ENCODE data around the gene DIDO1.
"Not testable (repeated sequence)": the region's sequence is repeated elsewhere in the genome, so short reads cannot be mapped to it uniquely, and the experiment has no call there.

DIDO1 gene

DNA sequence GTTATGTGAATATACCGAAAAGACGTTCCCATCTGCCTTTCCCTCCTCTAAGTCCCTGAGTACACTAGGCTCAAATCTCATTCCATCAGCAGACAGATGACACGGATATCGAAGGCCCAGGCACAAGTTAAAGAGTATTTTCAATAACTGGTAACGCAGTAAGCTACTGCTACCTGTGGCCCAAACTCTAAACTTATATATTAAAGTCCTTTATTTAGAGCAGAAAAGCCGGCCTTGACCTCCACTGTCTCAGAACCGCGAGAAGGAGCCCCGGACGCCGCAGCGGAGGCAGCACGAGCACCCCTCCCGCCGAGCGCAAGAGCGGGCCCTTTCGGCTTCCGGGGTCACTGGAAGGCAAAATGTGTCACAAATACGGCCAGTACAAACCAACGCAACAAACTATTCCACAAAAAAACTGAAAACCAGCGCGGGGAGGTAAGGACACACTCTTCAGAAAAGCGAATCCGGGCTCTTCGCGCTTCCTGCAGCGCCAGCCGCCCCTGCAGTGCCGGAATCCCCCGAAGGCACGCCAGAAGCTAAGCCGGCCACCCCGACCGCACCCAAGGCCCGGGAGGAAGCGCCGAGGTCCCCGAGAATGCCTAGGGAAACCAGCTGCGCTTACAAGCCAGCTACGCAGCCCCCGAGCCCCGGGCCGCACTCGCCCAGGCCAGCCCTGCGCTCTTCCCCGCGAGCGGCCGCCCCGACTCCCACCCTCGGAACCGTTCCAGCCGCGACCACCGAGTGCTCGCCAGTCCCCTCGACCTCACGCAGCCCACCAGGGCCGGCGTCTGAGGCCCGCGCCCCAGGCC is 681 bp downstream of the DIDO1 start:
- DNase-seq: peak; percentile 30

DNA sequence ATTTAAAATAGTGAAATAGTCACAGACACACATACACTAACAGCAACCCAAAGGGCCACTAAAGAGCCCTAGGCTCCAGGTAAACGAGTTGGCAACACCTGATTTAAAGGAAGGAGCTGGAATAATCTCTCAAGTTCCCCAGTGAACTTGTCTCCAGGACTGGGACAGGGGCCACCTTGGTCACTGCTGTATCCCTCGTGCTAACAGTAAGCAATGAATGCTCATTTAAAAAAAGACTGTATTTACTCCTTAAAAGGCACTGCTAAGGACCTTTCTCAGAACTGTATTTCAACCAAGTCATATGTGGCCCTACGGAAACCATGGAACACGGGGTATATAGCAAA is 1.3 kb downstream of the DIDO1 start:
- DNase-seq: no peak

DNA sequence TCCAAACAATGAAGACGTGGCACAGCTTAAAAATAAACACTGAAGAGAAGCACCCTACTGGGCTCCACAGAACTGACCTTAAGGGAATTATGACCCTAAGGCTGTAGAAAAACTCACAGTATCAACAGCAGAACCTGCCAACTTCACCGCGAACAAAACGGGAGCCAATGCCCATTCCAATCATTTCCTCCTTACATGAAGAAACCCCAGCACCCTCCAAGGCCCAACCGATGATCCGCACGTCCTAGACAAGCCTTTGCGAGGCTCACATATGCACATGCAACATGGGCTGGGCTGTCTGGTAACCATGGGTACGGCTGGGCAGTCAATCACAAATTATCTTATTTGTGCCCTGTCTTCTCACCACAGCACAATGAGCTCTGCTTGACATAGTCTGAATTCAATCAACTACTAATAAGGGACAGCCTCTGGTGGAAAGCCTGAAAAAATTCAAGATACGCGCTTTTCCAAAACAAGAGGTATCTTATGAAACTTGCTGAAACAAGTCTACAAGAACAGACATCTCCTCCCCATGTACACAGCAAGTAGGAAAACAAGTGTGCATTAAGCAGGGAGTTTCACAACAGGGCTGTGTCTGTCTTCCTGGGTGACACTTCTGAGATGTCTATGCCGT is 1.7 kb downstream of the DIDO1 start:
- no peak for DNase-seq

DNA sequence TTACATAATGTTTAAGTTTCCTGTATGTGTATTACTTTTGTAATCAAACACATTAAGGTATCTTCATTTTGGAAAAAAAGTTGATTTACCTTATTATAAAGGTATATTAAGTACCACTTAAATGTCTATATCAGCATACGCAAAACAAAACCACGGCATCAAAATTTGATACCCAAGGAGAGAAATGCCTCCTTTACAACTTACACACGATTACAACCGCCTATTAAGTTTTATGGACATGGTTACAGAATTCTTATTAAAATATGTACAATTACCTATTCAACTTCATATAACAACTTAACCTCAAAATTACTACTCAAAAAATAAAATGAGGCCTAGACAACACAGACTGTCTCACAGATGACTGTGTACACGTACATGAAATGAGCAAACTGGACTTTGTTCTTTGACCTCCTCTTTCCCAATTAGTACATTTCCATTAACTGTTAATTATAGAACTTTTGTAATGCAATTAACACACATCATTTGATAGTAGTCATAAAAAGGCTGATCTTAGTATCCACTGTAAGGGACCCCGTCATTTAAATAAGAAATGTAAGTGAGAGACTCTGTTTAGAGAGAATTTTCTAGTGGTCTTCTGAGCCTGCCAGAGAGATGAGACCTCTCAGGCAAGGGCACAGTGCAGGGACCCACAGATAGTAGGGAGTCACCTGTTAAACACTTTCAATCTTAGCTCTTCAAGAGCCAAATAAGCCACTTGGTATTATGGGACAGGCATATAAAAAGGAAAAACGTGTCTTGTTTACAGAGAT is 2.5 kb downstream of the DIDO1 start:
- no peak for DNase-seq

DNA sequence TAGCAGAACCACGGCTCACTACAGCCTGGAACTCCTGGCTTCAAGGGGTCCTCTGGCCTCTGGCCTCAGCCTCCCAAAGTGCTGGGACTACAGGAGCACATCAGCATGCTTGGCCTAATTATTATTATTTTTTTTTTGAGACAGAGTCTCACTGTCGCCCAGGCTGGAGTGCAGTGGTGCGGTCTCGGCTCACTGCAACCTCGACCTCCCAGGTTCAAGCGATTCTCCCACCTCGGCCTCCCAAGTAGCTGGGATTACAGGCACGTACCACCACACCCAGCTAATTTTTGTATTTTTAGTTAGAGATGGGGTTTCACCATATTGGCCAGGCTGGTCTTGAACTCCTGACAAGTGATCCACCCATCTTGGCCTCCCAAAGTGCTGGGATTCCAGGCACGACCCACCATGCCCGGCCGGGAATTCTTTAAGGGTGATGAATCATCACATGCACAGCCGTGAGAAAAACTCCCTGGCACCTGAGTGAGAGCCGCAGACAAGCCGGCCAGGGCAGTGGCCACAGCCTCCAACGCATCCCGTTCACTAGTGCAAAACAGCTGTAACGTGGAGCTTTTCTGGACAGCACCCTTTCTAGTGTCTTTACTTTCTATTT is 3.1 kb downstream of the DIDO1 start:
- DNase-seq: not testable (repeated sequence)

DNA sequence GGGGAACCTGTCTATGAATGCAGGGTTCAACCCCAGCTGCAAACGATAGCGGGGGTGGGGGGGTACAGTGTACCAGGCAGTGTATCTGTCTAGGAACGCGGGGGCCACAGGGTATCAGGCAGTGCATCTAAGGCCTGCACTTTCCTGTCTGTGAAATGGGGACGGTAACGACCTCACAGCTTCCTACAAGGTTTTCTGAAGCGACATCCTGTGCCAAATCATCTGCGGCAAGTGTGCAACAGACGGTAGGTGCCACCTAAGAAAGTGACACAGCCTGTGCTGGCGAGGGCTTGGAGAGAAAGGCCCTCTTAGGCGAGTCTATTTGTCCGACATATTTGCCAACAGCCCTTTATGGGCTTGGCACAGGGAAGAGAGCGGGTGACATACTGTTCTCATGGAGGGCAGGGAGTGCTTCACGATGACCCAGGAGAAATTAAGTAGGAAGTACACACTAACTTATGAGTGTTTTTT is 3.8 kb downstream of the DIDO1 start:
- DNase-seq: no peak

DNA sequence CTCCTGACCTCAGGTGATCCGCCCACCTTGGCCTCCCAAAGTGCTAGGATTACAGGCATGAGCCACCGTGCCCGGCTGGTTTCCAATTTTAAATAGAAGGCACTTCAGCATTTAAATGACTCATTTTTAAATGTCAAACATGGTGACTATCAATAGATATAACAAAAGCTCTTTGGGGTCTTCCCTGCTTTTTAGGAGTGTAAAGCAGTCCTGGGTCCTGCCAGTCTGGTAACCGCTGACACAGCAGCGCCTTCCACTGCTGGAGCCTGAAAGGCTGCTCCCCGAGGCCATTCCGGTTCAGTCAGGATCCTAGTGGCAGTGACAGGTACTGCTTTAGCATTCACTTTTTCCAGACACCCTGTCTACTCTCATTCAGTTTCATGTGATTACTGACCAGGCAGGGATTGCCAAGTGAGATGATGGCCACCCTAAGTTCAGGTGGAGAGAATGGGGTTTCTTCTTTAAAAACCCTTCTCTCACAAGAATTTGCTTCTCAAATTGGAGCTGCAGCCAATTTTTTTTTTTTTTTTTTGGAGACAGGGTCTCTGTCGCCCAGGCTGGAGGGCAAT is 5.1 kb downstream of the DIDO1 start:
- DNase-seq: peak; percentile 12

DNA sequence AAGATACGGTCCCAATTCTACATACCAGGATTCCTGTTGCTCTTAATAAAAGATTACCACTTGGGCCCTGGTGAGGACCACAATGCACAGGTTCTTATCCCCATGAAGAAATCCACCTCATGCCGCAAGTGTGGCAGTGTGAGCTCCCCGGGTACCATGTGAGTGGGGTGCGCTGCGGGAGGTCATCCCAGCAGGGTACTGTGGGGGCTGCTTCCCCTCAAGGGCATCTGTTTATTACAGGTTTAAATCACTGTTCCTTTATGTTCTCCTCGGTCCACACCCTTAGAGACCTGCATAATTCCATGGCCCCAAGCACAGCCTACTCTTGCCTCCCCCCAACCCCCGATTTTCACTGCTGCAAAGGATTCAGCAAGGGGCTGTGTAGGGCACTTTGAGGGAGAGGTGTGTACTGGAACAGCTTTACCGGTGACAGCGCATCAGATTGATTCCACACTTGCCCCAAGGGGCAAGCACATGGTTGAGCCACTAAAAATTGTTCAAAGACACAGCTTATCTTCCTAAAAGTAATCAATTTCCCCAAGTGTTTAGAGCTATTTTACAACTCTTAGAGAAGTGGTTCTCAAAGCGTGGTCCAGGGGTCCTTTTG is 6.2 kb downstream of the DIDO1 start:
- DNase-seq: no peak

DNA sequence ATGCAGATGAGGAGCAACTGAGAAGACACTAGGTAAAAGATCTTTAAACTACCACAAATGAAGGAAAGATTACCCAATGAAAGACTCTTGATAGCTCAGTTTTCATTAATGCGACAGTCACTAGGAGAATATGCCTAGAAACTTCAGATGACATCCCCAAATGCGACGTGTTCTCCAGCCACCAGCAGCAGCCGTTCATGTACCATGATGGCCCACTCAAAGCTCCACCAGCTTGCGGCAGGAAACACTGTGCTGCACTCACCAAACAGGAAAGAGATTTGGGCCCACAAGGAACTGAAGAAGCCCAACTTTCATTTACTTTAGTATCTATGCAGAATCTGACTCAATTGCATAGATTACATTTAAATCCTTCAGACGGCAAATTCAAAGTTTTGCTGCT is 7.5 kb downstream of the DIDO1 start:
- no peak for DNase-seq

DNA sequence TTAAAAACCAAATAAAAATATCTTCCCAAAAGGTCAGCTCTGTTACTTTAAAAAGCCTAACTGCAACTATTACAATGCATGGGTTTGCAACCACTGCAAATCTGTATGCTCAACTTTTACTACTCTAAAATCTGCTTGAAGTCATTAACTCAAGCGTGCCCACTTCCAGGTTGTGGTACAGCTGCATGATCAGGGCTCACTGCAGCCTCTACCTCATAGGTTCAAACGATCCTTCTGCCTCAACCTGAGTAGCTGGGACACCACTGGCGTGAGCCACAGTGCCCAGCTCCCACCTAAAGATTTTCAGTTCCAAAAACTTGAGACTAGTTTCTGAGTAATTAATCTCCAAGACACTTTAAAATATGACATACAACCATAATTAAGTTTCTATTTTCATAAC is 8.2 kb downstream of the DIDO1 start:
- no peak for DNase-seq

DNA sequence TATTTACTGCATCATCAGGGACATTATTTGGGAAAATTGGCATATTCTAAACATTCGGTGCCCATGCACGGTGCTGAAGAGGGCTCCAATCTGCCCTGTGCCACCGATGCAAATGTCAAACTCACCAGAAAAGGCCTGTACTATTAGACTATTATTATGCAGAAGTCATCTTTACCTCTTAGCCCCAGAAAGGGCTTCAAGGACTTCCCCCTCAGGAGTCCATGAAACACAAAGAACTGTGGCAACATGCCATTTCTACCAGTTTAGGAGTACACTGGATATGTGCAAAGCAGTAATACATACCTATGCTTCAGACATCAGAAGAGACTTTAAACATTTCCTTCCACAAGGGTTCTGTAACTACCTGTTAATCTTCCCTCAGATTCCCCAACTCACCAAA is 8.6 kb downstream of the DIDO1 start:
- DNase-seq: no peak

DNA sequence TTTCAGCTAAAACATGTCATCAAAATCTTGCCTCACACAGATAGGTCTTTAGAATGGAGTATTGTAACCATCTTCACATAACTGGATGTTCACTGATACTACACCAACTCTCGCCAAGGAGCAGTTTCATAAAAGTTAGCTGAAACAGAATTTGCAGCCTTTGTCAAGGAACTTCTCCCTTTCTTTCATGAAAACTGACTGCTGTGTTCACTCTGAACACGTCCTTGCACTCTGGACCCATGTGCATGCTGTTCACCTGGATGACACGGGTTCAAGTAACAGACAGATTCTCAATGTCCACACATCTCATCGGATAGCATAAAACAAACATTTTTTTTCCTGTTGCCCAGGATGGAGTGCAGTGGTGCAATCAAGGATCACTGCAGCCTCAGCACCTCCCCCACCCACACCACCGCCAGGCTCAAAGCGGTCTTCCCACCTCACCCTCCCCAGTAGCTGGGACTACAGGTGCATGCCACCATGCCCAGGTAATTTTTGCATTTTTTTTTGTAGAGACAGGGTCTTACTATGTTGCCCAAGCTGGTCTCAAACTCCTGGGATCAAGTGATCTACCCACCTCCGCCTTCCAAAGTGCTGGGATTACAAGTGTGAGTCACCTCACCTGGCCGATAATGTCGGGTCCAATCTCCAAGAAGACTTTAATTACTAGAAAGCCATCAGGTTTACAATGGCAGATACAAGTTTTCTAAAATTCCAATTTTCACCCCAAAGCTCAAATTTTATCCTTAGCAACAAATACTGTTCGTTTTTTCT is 9.4 kb downstream of the DIDO1 start:
- DNase-seq: no peak

DNA sequence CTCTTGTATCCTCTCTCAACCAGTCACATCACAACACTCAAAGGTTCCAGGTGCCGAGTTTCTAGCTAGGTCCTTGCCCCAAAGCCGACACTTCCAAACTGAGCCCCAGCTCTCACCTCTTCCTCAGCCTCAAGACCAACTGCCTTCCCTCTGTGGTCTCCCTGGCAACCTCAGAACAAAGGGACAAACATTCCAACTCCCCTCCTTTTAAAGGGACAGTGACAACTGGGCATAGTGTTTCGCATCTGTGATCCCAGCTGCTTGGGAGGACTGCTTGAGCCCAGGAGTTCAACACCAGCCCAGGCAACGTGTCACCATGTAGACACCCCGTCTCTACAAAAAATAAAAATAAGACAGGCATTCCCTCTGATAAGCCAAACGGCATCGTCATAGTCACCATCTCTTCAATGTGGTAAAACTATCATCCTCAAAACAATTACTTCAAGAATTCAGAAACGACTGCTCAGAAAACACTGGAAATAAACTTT is 11.3 kb downstream of the DIDO1 start:
- no peak for DNase-seq

DNA sequence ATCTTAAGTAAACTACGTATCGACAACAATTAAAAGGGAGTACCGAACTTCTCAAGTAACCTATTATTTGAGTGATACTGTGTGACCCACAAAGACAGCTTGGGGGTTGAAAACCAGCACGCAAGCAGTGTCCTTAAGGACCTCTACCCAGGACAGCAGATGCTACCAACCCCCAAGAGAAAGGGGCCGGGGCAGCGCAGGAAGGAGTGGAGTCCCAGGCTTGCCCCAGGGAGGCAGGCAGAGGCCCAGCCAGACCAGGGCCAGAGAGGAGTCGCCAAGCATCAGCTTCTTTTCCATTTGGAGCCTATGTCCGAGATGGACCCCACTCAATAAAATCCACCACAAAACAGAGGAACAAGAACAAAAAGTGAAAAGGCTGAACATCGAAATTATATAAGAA is 11.9 kb downstream of the DIDO1 start:
- no peak for DNase-seq

DNA sequence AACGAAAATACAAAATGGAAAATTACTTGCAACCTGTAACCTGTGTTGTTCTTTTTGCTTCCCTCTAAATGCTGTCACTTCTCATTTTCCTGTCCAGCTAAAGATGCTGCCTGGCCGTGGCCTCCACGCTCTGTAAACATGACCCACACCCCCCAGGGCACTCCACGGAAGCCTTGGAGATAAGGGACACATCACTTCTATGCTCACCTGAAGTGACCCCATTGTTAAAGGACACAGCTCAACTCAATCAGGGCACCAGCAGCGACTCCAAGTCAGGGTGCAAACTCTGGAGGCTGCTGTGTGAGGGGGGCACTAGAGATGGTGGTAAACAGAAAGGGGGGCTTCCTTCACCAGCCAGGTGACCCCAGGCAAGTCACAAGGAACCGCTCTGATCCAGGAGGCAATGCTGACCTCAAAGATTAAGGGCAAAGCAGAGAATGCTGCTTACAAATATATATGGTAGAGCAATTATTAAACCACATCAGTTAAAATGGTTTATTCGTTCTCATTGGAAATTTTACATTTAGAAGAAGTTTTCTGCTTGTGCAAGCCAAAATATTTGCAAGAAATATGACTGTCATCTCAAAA is 13.2 kb downstream of the DIDO1 start:
- DNase-seq: no peak

DNA sequence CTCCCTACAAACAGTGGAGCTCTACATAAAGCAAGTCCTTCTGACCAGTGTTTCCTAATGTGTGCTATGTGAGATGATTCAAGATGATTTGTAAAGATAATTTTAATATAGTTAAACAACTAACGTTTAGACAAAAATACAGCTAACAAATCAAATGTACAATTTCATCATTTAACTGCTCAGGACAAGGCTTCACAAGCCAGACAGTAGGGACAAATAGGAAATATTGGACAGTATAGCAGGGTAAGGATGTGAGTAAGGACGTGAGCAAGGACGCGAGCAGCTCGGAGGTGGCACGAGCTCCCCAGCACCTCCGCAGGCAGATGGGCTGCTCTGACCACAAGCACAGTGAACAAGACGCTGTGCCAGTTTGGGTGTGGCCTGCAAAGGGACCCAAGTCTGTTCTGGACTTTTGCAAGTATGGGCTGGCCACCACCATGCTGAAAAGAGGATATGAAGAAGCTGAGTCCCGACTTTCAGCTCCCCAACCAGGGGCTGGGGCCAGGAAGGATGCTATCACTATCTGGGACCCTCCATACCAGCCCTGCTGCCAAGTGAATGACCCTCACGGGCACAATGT is 14.5 kb downstream of the DIDO1 start:
- no peak for DNase-seq

DNA sequence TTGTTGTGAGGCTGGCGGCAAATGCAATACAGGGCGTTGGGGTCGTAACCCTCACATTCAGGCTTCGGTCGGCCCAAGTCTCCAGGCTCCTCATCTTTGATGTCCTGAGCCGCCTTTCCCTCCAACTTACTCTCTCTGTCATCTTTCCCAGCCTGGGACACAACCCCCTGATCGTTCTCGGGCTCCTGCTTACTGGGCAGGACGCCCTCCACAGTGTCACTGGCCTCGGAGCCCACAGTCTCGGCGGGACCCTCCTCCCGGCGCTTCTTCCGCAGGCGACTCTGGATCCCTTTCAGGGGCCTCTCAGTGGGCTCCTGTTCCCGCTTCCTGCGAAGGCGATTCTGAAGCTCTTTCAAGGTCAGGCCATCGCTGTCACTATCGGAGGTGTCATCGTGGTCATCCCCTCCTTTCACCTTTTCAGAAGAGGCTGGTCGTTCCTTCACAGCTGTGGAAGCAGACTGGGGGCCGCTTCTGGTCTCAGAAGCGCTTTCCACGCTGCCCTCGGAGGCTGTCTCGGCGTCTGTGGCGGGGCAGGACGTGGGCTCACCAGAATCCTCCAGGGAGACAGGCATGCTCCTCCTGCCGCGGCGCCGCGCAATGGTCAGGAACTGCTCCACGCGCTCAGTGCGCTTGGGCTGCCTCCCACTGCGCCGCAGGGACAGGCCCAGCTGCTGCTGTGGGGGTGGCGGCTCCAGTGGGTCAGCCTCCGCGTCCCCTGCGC is 15.4 kb downstream of the DIDO1 start:
- no peak for DNase-seq

DNA sequence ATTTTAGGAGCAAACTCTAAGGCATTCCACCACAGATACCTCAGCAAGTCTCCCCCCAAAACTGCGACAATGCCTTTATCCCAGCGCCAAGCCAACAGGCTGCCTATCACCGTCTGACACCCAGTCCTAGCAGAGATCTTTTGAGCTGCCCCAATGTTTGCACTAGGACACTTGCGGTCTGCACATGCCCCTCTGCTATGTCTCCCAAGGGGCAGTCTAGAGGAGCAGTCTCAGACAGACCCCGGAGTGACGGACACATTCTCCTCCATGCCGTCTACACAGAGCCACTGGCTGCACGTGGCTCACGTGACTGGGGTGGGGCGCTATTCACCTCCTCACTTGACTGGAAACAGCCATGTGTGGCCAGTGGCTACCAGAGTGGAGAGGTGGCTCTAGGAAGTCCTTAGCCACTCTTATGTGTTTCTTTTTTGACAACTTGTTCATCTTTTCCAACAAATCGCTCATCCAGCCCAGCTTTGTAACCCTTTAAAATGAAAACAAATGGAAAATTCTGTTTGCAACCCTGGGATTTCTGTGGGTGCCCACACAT is 16.0 kb downstream of the DIDO1 start:
- DNase-seq: no peak

DNA sequence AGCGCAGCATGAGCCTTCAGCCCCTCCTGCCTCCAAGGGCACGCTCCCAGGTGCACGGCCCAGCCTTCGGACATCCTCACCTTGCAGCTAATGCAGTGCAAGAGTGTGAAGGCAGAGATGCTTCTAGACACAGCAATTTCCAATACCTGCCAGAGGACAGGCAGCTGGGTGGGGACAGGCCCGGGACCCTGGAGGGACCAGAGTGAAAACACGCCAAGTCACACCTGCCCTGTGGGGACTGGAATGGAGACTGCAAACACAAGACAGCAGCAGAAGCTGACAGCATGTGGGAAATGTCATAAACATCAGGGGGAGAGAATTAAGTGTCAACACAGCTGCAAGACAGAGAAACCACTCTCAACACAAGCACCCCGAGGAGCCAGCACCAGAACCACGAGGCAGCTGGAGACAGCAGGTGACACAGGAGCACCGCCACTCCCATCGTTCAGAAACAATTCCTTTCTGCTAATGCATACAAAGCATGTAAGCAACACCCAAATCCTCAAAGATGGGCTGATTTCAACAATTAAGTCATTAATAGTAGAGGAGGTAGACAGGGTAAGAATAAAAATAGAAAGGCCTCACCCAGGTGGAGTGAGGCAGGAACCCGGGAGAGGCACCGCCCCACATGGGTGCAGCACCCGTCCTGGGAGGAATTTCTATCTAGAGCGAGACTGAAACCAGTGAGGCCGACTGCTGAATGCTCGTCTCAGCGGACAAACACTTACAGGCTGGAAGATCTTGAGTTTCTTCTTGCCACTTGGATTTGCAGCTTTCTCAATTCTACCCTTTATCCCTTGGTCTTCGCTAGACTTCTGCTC is 17.1 kb downstream of the DIDO1 start:
- no peak for DNase-seq
